AG09309 (cell line): ENCODE data around the gene MPV17L2.

Experiments used
- DNase-seq: peaks from one replicate; pipeline ENCODE4 v3.0.0-alpha.2; 2010; ENCODE audit warnings: low read depth
- H3K4me3 ChIP-seq: 2 replicates; pipeline ENCODE4 v1.5.1; 2011; ENCODE audit warnings: mild to moderate bottlenecking, low read depth, low read length, moderate library complexity; ENCODE audit not compliant: control insufficient read depth
- TF ChIP-seq, protein P1 (sequence below): IDR thresholded peaks from 2 replicates; pipeline ENCODE4 v1.5.1; 2011; ENCODE audit warnings: mild to moderate bottlenecking, low read depth, low read length, inconsistent platforms; ENCODE audit not compliant: insufficient read depth, control insufficient read depth; ENCODE audit errors: missing control alignments

Gene MPV17L2

DNA sequence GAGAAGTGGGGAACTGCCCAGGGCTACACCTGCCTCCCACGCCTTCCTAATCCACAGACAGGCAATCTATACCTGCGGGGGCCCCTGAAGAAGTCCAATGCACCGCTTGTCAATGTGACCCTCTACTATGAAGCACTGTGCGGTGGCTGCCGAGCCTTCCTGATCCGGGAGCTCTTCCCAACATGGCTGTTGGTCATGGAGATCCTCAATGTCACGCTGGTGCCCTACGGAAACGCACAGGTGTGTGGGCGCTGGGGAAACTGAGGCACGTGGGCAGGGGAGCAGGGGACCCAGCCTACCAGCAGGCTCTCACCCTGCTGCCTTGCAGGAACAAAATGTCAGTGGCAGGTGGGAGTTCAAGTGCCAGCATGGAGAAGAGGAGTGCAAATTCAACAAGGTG is 18.0 kb upstream of the MPV17L2 start:
- no peak for DNase-seq
- TF ChIP-seq, protein P1, sequence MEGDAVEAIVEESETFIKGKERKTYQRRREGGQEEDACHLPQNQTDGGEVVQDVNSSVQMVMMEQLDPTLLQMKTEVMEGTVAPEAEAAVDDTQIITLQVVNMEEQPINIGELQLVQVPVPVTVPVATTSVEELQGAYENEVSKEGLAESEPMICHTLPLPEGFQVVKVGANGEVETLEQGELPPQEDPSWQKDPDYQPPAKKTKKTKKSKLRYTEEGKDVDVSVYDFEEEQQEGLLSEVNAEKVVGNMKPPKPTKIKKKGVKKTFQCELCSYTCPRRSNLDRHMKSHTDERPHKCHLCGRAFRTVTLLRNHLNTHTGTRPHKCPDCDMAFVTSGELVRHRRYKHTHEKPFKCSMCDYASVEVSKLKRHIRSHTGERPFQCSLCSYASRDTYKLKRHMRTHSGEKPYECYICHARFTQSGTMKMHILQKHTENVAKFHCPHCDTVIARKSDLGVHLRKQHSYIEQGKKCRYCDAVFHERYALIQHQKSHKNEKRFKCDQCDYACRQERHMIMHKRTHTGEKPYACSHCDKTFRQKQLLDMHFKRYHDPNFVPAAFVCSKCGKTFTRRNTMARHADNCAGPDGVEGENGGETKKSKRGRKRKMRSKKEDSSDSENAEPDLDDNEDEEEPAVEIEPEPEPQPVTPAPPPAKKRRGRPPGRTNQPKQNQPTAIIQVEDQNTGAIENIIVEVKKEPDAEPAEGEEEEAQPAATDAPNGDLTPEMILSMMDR: no peak
- no peak overlapping the region for H3K4me3 ChIP-seq

DNA sequence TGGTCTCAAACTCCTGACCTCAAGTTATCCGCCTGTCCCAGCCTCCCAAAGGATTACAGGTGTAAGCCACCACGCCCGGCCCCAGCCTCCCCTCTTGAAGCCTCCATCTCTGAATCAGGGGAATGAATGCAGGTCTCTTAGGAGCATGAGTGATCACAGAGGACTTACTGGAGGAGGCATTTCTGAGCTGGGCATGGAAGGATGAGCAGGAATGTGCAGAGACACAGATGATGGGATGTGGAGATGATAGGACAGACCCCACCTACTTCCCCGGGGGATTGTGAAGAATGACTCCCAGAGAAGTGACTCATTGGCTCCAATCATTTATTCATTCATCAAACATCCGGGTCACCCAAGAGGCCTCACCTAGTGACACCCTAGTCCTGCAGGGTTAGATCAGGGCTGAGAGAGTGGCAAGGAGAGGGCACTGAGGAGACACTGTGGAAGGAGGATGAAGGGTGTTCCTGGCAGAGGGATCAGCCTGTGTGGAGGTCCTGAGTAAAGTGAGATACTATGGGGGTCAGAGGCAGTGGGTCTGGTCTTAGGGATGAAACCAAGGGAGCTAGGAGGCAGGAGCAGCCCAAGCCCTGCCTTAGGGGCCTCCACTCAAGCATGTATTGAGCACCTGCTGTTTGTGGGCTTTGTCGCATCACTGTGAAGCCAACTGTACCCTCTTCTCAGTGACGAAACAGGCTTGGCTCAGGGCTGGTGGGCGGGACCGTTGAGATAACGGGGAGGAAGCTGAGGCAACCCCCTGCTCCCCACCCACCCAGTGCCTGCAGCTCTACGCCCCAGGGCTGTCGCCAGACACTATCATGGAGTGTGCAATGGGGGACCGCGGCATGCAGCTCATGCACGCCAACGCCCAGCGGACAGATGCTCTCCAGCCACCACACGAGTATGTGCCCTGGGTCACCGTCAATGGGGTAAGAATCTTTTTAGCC is 16.4 kb upstream of the MPV17L2 start:
- DNase-seq: no peak
- H3K4me3 ChIP-seq: no peak overlapping the region
- TF ChIP-seq, protein P1: no peak

DNA sequence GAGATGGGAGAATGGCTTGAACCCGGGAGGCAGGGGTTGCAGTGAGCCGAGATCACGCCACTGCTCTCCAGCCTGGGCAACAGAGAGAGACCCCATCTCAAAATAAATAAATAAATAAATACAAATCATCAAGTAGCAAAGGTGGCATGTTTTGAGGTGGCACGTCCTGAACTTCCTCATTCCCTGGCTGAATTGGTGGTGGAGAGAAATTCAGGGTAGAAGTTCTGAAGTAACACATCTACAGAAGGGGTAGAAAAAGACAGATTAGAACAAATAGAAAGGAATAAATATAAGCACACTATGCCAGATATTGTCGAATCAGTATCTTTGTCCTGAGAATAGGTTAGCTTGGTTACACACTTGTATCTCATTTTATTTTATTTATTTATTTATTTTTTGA is 13.1 kb upstream of the MPV17L2 start:
- no peak for DNase-seq
- TF ChIP-seq, protein P1: no peak

DNA sequence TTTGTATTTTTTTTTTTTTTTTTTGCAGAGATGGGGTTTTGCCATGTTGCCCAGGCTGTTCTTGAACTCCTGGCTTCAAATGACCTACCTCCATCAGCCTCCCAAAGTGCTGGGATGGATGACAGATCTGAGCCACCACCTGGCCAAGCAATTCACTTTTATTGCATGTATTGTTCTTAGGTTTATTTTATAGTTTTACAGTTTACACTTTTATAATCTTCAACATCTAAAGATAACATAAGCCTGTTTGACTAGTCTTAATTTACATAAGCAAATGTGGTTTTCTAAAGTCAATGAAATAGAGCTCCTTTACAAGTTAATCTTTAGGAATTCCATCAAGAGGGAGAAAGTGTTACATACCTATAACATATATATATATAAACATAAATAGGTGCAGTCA is 9.5 kb upstream of the MPV17L2 start:
- no peak for DNase-seq
- TF ChIP-seq, protein P1: no peak

More for the DNA sequence above, 13.1 kb upstream of the MPV17L2 start:
- no peak overlapping the region for H3K4me3 ChIP-seq

DNA sequence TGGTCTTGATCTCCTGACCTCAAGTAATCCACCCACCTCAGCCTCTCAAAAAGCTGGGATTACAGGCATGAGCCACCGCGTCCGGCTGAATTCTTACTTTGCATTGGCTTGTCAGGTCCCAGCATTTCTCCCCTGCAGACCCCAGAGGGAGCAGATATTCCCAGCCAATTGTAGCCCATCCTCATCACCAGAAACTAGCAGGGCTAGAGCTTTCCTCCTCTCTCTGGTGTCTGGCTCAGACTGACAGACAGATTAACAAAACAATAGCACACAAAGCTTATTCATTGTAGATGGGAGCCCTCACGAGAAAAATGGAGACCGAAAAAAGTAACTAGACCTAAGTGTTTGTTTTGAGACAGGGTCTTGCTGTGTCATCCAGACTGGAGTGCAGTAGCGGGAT is 7.5 kb upstream of the MPV17L2 start:
- TF ChIP-seq, protein P1: no peak
- DNase-seq: no peak
- H3K4me3 ChIP-seq: no peak overlapping the region

More for the DNA sequence above, 9.5 kb upstream of the MPV17L2 start:
- no peak overlapping the region for H3K4me3 ChIP-seq

DNA sequence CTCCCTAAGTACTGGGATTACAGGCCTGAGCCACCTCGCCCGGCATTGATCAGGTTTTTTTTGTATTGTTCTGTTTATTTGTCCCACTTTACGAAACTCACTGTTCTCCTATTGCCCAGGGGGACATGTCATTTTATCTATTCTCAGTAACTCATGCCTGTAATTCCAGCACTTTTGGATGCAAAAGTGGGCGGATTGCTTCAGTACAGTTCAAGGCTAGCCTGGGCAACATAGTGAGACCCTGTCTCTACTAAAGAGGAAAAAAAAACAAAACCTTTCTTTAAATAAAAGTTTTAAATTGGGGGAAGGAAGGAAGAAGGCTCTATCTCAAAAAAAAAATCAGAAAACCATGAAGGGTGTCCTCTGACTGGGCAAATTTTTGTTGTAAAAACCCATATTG is 2.7 kb upstream of the MPV17L2 start:
- no peak overlapping the region for H3K4me3 ChIP-seq
- TF ChIP-seq, protein P1: no peak
- no peak for DNase-seq
